Smooth muscle cell (in vitro differentiated cells): ENCODE results near the gene CHMP3. TPM values are rescaled to one million over a fixed set of nuclear protein-coding genes. Genes with fewer than 3 reads are reported as not detected.
"Not testable (repeated sequence)": the region's sequence is repeated elsewhere in the genome, so short reads cannot be mapped to it uniquely, and the experiment has no call there.

ENCODE experiments used
- DNase-seq: peaks from one replicate; lab custom pipeline; 2025; ENCODE audit not compliant: unreplicated experiment; lab: John Stamatoyannopoulos, UW
- H2AFZ ChIP-seq: fragments of 200-600 bp; sonication (generic); 2 replicates; pipeline ENCODE4 v1.6.0; 2016; ENCODE audit warnings: antibody characterized with exemption, low read depth, mild to moderate bottlenecking
- H3F3A ChIP-seq: fragments of 200-600 bp; sonication (generic); 2 replicates; pipeline ENCODE4 v1.6.0; 2017; ENCODE audit warnings: antibody characterized with exemption, low read depth
- H3K27ac ChIP-seq: fragments of 200-600 bp; sonication (generic); 2 replicates; pipeline ENCODE4 v1.5.1; 2016; ENCODE audit warnings: low read depth, mild to moderate bottlenecking
- H3K27me3 ChIP-seq: fragments of 200-600 bp; sonication (generic); 2 replicates; pipeline ENCODE4 v1.6.1; 2016; ENCODE audit warnings: low read depth, mild to moderate bottlenecking
- H3K36me3 ChIP-seq: fragments of 200-600 bp; sonication (generic); 2 replicates; pipeline ENCODE4 v1.5.1; 2016; ENCODE audit warnings: low read depth
- H3K4me1 ChIP-seq: fragments of 200-600 bp; sonication (generic); 2 replicates; pipeline ENCODE4 v1.5.1; 2016; ENCODE audit warnings: low read depth
- H3K4me2 ChIP-seq: fragments of 200-600 bp; sonication (generic); 2 replicates; pipeline ENCODE4 v1.6.0; 2016; ENCODE audit warnings: mild to moderate bottlenecking
- H3K4me3 ChIP-seq: fragments of 200-600 bp; sonication (generic); 2 replicates; pipeline ENCODE4 v1.5.1; 2016; ENCODE audit warnings: mild to moderate bottlenecking
- H3K79me2 ChIP-seq: fragments of 200-600 bp; sonication (generic); 2 replicates; pipeline ENCODE4 v1.6.0; 2016; ENCODE audit warnings: low read depth, mild to moderate bottlenecking
- H3K9ac ChIP-seq: fragments of 200-600 bp; sonication (generic); 2 replicates; pipeline ENCODE4 v1.6.0; 2016; ENCODE audit warnings: low read depth
- H3K9me3 ChIP-seq: fragments of 200-600 bp; sonication (generic); replicated peaks from 2 replicates; pipeline ENCODE4 v1.5.1; 2016; ENCODE audit warnings: low read depth
- H4K20me1 ChIP-seq: fragments of 200-600 bp; sonication (generic); 2 replicates; pipeline ENCODE4 v1.6.0; 2016; ENCODE audit warnings: low read depth
- WGBS: methylation state at CpG from one replicate; pipeline ENCODE4 v1.1.7; 2016; ENCODE audit warnings: low lambda C conversion rate; 5-methylcytosine and 5-hydroxymethylcytosine counted together
- polyA plus RNA-seq: library from polyadenylated mRNA; unstranded; fragments of >200 nt; fragmentation: Nextera tagmentation; extraction: Ambion mirVana; gene quantifications from 2 replicates; pipeline ENCODE4 v1.2.1, GENCODE V29; 2016
- total RNA-seq: library from RNA; depleted of rRNA; stranded (reverse); fragments of >200 nt; gene quantifications from 2 replicates; pipeline ENCODE4 v1.2.3, GENCODE V29; 2014
- TF ChIP-seq, protein P1 (sequence below): fragments of 200-600 bp; sonication (generic); IDR thresholded peaks from 2 replicates; pipeline ENCODE4 v1.5.1; 2017; ENCODE audit warnings: borderline replicate concordance, mild to moderate bottlenecking, antibody characterized with exemption; ENCODE audit not compliant: insufficient read depth, poor library complexity, severe bottlenecking

CHMP3 gene
- total and polyA plus RNA-seq, 2 experiments from 2014 or later: 41.5 to 42.9 TPM

- H3K9ac ChIP-seq: no peak overlapping the region
- no peaks in the 10 kb centered on the region for H3K27me3 ChIP-seq
- H2AFZ ChIP-seq: no peak overlapping the region
- H3K4me3 ChIP-seq: no peak overlapping the region
- no peak overlapping the region for H3K27ac ChIP-seq
- H3K79me2 ChIP-seq: peaks cover 67% of the 10 kb centered on the region
- no peak overlapping the region for H3K4me2 ChIP-seq
- 98% methylated on average over 5 of the region's 7 CpGs for WGBS
- no peak for DNase-seq
- no peaks in the 10 kb centered on the region for H3F3A ChIP-seq
- H4K20me1 ChIP-seq: peaks cover 10% of the 10 kb centered on the region
- TF ChIP-seq, protein P1, sequence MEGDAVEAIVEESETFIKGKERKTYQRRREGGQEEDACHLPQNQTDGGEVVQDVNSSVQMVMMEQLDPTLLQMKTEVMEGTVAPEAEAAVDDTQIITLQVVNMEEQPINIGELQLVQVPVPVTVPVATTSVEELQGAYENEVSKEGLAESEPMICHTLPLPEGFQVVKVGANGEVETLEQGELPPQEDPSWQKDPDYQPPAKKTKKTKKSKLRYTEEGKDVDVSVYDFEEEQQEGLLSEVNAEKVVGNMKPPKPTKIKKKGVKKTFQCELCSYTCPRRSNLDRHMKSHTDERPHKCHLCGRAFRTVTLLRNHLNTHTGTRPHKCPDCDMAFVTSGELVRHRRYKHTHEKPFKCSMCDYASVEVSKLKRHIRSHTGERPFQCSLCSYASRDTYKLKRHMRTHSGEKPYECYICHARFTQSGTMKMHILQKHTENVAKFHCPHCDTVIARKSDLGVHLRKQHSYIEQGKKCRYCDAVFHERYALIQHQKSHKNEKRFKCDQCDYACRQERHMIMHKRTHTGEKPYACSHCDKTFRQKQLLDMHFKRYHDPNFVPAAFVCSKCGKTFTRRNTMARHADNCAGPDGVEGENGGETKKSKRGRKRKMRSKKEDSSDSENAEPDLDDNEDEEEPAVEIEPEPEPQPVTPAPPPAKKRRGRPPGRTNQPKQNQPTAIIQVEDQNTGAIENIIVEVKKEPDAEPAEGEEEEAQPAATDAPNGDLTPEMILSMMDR: no peak
- H3K4me1 ChIP-seq: no peaks in the 10 kb centered on the region
- peaks cover 4% of the 10 kb centered on the region for H3K9me3 ChIP-seq
- H3K36me3 ChIP-seq: peaks cover 2% of the 10 kb centered on the region
These were observed 10.4 kb downstream of the CHMP3 start for GRCh38 chr2:86552889-86553288.

DNA sequence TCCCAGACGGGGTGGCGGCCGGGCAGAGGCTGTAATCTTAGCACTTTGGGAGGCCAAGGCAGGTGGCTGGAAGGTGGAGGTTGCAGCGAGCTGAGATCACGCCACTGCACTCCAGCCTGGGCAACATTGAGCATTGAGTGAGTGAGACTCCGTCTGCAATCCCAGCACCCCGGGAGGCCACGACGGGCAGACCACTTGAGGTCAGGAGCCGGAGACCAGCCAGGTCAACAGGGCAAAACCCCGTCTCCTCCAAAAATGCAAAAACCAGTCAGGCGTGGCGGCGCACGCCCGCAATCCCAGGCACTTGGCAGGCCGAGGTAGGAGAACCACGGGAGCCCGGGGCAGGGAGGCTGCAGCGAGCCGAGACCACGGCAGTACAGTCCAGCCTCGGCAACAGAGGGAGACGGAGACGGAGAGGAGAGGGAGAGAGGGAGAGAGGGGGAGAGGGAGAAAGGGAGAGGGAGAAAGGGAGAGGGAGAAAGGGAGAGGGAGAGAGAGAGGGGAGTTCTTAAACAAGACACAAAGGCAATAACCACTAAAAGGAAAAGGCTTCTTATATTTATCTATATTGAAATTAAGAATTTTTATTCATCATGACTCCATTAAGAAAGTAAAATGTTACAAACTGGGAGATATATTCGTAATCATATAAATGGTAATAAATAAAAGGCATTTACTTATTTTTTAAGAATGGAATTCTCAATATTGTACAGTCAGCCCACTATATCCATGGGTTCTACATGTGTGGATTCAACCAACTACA, 13.1 kb downstream of the CHMP3 start:
- peaks cover 46% of the 10 kb centered on the region for H3K79me2 ChIP-seq

GRCh38 chr2:86549440-86549839, 13.8 kb downstream of the CHMP3 start:
- not testable (repeated sequence) for DNase-seq, H2AFZ ChIP-seq, H3K4me3 ChIP-seq, H3F3A ChIP-seq, H3K9ac ChIP-seq, H4K20me1 ChIP-seq, H3K4me2 ChIP-seq, H3K27ac ChIP-seq, H3K4me1 ChIP-seq, H3K9me3 ChIP-seq, H3K27me3 ChIP-seq
- Histone ChIP-seq H3K79me2 (peaks cover 41% of the 10 kb centered on the region), H3K36me3 (peaks cover 11% of the 10 kb centered on the region)
- WGBS: 99% methylated on average over 16 of the region's 31 CpGs

More for the DNA sequence above, 13.1 kb downstream of the CHMP3 start:
- 96% methylated on average over 26 of the region's 26 CpGs for WGBS
- not testable (repeated sequence) for H4K20me1 ChIP-seq, DNase-seq, H3K4me1 ChIP-seq, H3K4me3 ChIP-seq, H3K27ac ChIP-seq, H3F3A ChIP-seq, H3K9ac ChIP-seq, H3K4me2 ChIP-seq, H3K9me3 ChIP-seq, H2AFZ ChIP-seq, H3K27me3 ChIP-seq
- H3K36me3 ChIP-seq: peaks cover 11% of the 10 kb centered on the region

DNA sequence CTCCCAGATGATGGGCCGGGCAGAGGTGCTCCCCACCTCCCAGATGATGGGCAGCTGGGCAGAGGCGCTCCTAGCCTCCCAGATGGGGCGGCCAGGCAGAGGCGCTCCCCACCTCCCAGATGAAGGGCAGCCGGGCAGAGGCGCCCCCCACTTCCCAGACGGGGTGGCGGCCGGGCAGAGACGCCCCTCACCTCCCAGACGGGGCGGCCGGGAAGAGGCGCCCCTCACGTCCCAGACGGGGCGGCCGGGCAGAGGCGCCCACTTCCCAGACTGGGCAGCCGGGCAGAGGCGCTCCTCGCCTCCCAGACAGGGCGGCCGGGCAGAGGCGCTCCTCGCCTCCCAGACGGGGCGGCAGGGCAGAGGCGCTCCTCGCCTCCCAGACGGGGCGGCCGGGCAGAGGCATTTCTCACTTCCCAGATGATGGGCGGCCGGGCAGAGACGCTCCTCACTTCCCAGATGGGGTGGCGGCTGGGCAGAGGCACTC, 14.3 kb downstream of the CHMP3 start:
- H3K4me1 ChIP-seq, H3K4me3 ChIP-seq, H3K9ac ChIP-seq, DNase-seq, H3K27me3 ChIP-seq, H3K27ac ChIP-seq, H3K9me3 ChIP-seq, H3F3A ChIP-seq, H2AFZ ChIP-seq, H4K20me1 ChIP-seq, H3K4me2 ChIP-seq: not testable (repeated sequence)
- H3K79me2 ChIP-seq: peaks cover 36% of the 10 kb centered on the region
- peaks cover 11% of the 10 kb centered on the region for H3K36me3 ChIP-seq
- WGBS: over 99% methylated on average over 23 of the region's 37 CpGs

DNA sequence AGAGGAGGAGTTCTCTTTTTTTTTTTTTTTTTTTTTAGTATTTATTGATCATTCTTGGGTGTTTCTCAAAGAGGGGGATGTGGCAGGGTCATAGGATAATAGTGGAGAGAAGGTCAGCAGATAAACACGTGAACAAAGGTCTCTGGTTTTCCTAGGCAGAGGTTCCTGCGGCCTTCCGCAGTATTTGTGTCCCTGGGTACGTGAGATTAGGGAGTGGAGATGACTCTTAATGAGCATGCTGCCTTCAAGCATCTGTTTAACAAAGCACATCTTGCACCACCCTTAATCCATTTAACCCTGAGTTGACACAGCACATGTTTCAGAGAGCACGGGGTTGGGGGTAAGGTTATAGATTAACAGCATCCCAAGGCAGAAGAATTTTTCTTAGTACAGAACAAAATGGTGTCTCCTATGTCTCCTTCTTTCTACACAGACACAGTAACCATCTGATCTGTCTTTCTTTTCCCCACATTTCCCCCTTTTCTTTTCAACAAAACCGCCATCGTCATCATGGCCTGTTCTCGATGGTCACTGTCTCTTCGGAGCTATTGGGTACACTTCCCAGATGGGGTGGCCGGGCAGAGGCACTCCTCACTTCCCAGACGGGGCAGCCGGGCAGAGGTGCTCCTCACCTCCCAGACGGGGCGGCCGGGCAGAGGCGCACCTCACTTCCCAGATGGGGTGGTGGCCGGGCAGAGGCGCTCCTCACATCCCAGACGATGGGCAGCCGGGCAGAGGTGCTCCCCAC, 14.9 kb downstream of the CHMP3 start:
- not testable (repeated sequence) for H2AFZ ChIP-seq, H4K20me1 ChIP-seq, H3K27me3 ChIP-seq, DNase-seq, H3K4me3 ChIP-seq, H3K4me1 ChIP-seq, H3K4me2 ChIP-seq, H3K9ac ChIP-seq, H3K9me3 ChIP-seq, H3F3A ChIP-seq, H3K27ac ChIP-seq
- H3K79me2 ChIP-seq: peaks cover 30% of the 10 kb centered on the region
- peaks cover 11% of the 10 kb centered on the region for H3K36me3 ChIP-seq
- WGBS: 99% methylated on average over 20 of the region's 20 CpGs

DNA sequence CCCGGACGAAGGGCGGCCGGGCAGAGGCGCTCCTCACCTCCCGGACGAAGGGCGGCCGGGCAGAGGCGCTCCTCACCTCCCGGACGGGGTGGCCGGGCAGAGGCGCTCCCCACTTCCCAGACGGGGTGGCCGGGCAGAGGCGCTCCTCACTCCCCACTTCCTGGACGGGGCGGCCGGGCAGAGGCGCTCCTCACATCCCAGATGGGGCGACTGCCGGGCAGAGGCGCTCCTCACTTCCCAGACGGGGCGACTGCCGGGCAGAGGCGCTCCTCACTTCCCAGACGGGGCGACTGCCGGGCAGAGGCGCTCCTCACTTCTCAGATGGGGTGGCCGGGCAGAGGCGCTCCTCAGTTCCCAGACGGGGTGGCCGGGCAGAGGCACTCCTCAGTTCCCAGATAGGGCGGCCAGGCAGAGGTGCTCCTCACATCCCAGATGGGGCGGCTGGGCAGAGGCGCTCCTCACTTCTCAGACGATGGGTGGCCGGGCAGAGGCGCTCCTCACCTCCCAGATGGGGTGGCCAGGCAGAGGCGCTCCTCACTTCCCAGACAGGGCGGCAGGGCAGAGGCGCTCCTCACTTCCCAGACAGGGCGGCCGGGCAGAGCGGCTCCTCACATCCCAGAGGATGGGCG, 17.8 kb downstream of the CHMP3 start:
- H3K27me3 ChIP-seq, H3K27ac ChIP-seq, H3K9me3 ChIP-seq, H3K4me2 ChIP-seq, H3K4me1 ChIP-seq, H3F3A ChIP-seq, H3K4me3 ChIP-seq, H3K79me2 ChIP-seq, H2AFZ ChIP-seq, DNase-seq, H3K9ac ChIP-seq, H4K20me1 ChIP-seq: not testable (repeated sequence)
- 99% methylated on average over 32 of the region's 49 CpGs for WGBS
- H3K36me3 ChIP-seq: peaks cover 11% of the 10 kb centered on the region

GRCh38 chr2:86544278-86545099, 18.8 kb downstream of the CHMP3 start:
- H3K9ac ChIP-seq, H4K20me1 ChIP-seq, H3K4me2 ChIP-seq, DNase-seq, H3K4me1 ChIP-seq, H3K79me2 ChIP-seq, H3K4me3 ChIP-seq, H3K27ac ChIP-seq, H3F3A ChIP-seq, H2AFZ ChIP-seq, H3K27me3 ChIP-seq, H3K9me3 ChIP-seq: not testable (repeated sequence)
- H3K36me3 ChIP-seq: peaks cover 16% of the 10 kb centered on the region
- WGBS: over 99% methylated on average over 26 of the region's 32 CpGs
